Measurements from ENCODE around the gene TMEM184A. TPM values are rescaled to one million over a fixed set of nuclear protein-coding genes. Genes with fewer than 3 reads are reported as not detected.
A peak's percentile ranks its signal among the peaks of the same experiment; 100 is the strongest.

TMEM184A gene
- total RNA-seq, 1 donor from 2014 or later, result 8.6 TPM

GRCh38 chr7:1596181-1597043 is 40.4 kb upstream of the TMEM184A start:
- no peak overlapping the region for H3K4me3 Mint-ChIP-seq (ENCODE audit: low read depth)
- H3K27ac Mint-ChIP-seq, result peak overlapping the region; percentile 47
- DNase-seq (ENCODE audit: low spot score, unreplicated experiment), result no peak
- no peaks in the 10 kb centered on the region for H3K4me1 Mint-ChIP-seq (ENCODE audit: low read depth)
- TF ChIP-seq CTCF (IDR thresholded peaks at IDR 0.05; ENCODE audit: unreplicated experiment), result no peak
- no peaks in the 10 kb centered on the region for H3K9me3 Mint-ChIP-seq (ENCODE audit: low read depth)
- H3K36me3 Mint-ChIP-seq (ENCODE audit: insufficient read depth), result no peaks in the 10 kb centered on the region
- H3K27me3 Mint-ChIP-seq, result peaks cover 21% of the 10 kb centered on the region

- Mint-ChIP-seq H3K36me3 (ENCODE audit: insufficient read depth) (no peaks in the 10 kb centered on the region), H3K27ac (no peak overlapping the region), H3K9me3 (ENCODE audit: low read depth) (no peaks in the 10 kb centered on the region), H3K4me3 (ENCODE audit: low read depth) (no peak overlapping the region), H3K27me3 (peaks cover 26% of the 10 kb centered on the region), H3K4me1 (ENCODE audit: low read depth) (no peaks in the 10 kb centered on the region)
- DNase-seq (ENCODE audit: low spot score, unreplicated experiment), result no peak
- TF ChIP-seq CTCF (IDR thresholded peaks at IDR 0.05; ENCODE audit: unreplicated experiment), result no peak
Measured at GRCh38 chr7:1595636-1596035, 39.6 kb upstream of the TMEM184A start.

GRCh38 chr7:1595027-1595426 is 39.0 kb upstream of the TMEM184A start:
- H3K4me3 Mint-ChIP-seq (ENCODE audit: low read depth), result no peak overlapping the region
- TF ChIP-seq CTCF (IDR thresholded peaks at IDR 0.05; ENCODE audit: unreplicated experiment), result no peak
- H3K4me1 Mint-ChIP-seq (ENCODE audit: low read depth), result no peaks in the 10 kb centered on the region
- DNase-seq (ENCODE audit: low spot score, unreplicated experiment), result no peak
- H3K9me3 Mint-ChIP-seq (ENCODE audit: low read depth), result no peaks in the 10 kb centered on the region
- no peak overlapping the region for H3K27ac Mint-ChIP-seq
- H3K27me3 Mint-ChIP-seq, result peaks cover 31% of the 10 kb centered on the region
- H3K36me3 Mint-ChIP-seq (ENCODE audit: insufficient read depth), result no peaks in the 10 kb centered on the region

- DNase-seq (ENCODE audit: low spot score, unreplicated experiment), result no peak
- Mint-ChIP-seq H3K36me3 (ENCODE audit: insufficient read depth) (no peaks in the 10 kb centered on the region), H3K27ac (no peak overlapping the region), H3K4me1 (ENCODE audit: low read depth) (no peaks in the 10 kb centered on the region), H3K9me3 (ENCODE audit: low read depth) (peaks cover 2% of the 10 kb centered on the region), H3K27me3 (peaks cover 31% of the 10 kb centered on the region), H3K4me3 (ENCODE audit: low read depth) (no peak overlapping the region)
- TF ChIP-seq CTCF (IDR thresholded peaks at IDR 0.05; ENCODE audit: unreplicated experiment), result no peak
Measured at GRCh38 chr7:1593904-1594421, 38.0 kb upstream of the TMEM184A start.

- no peak overlapping the region for H3K4me3 Mint-ChIP-seq (ENCODE audit: low read depth)
Measured at GRCh38 chr7:1593091-1593866, 37.3 kb upstream of the TMEM184A start.

More at GRCh38 chr7:1593091-1593866, 37.3 kb upstream of the TMEM184A start:
- Mint-ChIP-seq H3K27ac (no peak overlapping the region), H3K4me1 (ENCODE audit: low read depth) (no peaks in the 10 kb centered on the region), H3K36me3 (ENCODE audit: insufficient read depth) (peaks cover under 1% of the 10 kb centered on the region), H3K27me3 (peaks cover 31% of the 10 kb centered on the region), H3K9me3 (ENCODE audit: low read depth) (peaks cover 2% of the 10 kb centered on the region)
- TF ChIP-seq CTCF (IDR thresholded peaks at IDR 0.05; ENCODE audit: unreplicated experiment), result peak; percentile 47
- DNase-seq (ENCODE audit: low spot score, unreplicated experiment), result no peak
